CD4-positive, alpha-beta T cell treated with Interleukin-10 for 1 hour (primary cell): ENCODE measurements around the gene TRIM32.

Experiments used
- DNase-seq: peaks from one replicate; pipeline ENCODE4 v3.0.0-alpha.2; 2020

The TRIM32 gene

GRCh38 chr9:116706310-116707290, 19.5 kb downstream of the TRIM32 start:
- DNase-seq = no peak

DNA sequence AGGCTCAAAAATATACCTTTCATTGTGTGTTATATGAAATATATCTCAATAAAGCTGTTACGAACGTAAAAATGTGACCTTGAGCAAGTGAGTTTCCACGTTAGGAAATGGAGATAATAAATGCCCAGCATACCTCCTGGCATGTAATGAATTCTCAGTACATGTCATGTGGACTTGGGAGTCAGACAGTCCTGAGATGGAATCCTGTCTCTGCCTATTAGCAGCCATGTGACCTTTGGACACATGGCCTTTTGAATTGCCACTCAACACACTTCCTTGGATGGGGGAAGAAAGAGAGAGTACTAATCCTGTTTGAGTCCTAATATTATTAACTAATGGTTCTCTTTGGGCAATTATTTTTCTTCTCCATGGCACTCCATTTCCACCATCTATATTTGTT, 25.7 kb downstream of the TRIM32 start:
- no peak for DNase-seq

DNA sequence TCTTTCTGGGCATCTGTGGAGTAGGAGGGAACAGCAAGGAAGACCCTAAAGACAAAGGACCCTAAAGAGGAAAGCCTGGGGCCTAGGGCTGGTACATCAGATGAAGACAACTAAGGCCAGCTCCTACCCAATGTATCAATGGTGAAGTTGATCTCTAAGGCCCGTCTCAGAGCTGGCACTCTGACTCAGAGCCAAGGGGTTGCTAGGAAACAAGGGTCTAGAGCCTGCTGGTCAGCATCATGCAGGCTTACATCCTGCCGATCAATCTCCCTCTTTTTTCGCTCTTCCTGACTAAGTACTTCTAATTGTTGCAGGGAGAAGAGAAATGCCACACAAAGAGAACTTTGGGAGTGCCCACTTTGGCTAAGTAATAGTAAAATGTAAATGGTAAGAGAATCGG, 26.2 kb downstream of the TRIM32 start:
- DNase-seq = no peak

- DNase-seq = no peak
These were observed 28.6 kb downstream of the TRIM32 start for GRCh38 chr9:116715751-116716150.

GRCh38 chr9:116716438-116716837, 29.3 kb downstream of the TRIM32 start:
- DNase-seq = no peak

DNA sequence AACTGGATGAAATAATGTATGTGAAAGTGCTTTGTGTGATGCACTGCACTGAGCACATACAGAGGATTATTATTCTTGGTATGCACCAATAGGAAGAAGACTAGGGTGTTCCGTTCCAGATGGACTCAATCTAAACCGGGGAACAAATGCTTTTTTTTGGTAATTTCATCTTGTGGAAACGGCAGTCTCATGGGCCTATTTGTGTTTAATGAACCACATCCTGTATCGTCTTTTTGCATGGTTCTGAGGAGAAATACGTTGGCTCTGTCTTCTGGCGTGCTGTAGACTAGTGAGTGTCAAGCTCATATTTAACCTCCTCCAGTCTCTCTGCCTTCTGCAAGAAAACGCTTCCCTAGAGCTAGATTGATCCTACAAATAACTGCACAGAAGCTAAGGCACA, 30.0 kb downstream of the TRIM32 start:
- DNase-seq = no peak

GRCh38 chr9:116718111-116718510, 31.0 kb downstream of the TRIM32 start:
- DNase-seq = no peak

DNA sequence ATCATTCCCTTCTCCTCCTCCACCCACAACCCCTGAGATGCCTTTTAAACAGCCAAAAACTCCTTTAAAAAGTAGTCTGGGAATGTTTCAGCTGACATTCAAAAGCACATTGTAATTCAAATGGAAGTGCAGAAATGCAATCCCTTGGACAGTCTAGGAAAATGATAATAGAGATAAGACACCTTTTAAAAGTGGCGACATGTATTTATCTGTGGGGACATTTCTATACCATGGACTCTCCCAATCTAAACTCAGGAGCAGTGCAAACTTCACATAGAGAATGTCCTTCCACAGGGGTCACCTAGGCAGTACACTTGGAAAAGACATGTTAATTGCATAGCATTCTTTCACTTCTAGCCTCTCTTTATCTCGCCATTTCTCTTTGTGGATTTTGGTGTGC, 33.0 kb downstream of the TRIM32 start:
- no peak for DNase-seq

DNA sequence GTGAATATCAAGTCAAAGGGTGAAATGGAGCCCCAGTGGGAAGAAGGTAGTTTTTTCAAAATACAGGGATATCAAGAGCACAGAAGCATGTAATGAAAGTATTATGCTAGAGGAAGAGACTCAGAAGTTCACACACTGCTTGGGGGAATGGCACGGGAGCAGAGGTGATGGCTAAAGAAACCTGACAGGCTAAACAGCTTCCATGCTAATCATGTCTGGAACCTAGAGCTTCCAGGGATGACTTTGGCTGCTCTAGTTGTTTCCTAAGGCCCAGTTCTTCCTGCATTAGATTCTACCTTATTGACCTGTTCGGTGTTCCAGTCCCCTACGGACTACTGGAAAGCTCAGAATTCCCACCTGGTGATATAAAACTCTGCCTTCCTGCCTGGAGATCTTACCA, 34.3 kb downstream of the TRIM32 start:
- no peak for DNase-seq

GRCh38 chr9:116721944-116722343, 34.8 kb downstream of the TRIM32 start:
- DNase-seq = no peak

- DNase-seq = no peak
These were observed 37.0 kb downstream of the TRIM32 start for GRCh38 chr9:116724123-116724522.

- DNase-seq = no peak
These were observed 39.5 kb downstream of the TRIM32 start for GRCh38 chr9:116726602-116727001.

DNA sequence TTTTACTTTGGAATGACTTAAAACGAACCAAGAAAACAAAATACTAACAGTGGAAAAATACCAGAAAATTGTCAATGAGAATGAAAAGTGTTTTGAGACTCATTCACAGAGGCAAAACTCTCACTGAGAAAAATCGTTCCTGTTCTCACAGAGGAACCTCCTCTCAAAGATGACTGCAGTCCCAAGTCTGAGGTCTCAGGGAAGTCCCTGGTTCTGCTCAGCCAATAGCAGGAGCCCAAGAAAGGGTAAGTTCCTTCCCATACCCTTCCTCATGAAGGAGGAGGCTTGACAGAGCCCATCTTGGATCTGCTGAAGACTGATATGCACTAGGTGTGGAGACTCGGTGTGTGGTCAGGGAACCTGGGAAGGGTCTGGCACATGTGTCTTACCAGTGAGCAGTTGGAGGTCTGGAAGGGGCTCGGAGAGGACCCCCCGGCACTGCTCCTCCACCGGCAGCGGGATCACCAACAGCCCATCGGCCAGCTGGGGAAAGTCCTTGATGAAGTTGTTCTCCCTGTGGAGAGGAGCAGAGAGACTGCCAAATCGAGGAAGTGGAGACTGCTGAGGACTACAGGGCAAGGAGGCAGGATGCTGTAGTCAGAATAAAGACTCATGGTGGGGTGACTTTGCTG, 46.0 kb downstream of the TRIM32 start:
- no peak for DNase-seq

DNA sequence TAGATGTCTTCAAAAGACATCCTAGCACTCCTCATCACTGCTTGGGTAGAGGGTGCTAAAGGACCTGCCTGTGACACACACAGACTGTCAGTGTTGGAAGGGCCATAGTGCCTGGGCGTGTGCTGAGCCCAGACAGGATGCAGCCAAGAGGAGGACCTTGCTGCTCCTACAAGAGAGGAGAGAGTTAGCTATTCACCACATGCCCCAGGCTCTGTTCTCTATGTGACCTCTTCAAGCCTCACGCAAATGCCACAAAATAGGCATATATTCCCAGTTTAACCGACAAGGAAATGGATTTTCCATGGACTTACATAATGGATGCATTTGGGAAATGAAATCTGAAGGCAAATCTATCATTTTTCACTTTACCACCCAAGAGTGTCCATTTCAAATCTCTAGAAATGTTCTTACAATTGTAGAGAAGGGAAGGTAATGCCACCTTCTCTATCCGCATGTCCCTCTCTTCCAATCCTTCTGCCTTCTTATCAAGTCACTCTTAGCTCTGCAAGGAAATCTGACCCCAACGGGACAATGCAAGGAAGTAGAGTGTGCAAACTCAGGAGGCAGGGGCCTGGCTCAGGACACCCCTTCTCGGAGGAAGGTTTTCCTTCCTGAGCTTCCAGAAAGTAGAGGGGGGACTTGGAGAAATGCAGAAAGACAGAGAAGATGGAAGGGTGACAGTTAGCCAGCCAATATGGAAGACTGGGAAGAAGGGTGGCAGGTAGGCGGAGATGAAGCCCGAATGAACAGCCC, 49.5 kb downstream of the TRIM32 start:
- no peak for DNase-seq

DNA sequence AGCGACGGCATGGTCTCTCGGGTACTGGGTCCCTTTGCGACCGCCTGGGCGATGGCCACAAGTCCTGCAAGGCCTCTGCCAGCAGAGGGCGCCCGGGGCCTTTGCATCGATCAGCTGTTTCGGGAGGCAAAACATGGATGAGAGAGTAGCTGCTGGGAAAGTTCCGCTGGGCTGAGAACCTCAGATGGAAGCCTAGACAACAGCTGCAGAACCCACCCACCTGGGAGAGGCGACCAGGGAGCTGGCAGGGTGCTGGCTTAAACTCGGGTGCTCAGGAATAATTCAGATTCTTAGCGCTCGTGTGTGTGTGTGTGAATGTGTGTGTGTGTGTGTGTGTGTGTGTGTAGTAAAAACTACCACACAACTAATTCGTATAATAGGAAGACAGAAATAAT, 50.0 kb downstream of the TRIM32 start:
- DNase-seq = peak; percentile 39

DNA sequence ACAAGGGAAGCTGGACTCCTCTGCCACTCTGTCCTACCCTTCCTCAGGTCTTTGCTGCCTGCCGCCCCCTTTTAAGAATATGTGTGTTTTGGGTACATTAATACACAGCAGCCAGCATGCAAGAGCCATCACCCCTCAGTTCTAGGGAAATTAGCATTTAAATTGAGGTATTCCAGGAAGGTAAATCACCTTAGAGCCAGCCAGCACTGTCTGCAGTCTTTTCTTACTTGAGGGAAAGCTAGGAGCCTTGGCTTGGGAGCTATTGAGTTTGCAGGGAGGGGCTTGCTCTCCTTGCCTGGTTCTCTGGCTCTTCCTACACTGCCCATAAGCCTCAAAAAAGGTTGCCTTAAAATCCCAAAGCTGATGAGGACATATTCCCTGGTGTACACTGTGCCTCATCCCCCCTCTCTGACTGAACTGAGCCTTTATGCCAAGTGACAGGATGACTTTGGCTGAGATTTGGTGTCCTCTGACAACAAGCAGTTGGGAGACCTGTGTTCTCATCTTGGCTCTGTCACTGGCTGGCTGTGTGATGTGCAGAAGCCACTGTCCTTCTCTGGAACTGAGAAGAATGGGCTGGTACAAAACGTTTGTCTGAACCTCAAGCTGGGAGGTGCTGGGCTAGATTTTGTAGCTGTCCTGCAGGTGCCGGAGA, 54.1 kb downstream of the TRIM32 start:
- DNase-seq = no peak

- no peak for DNase-seq
These were observed 54.6 kb downstream of the TRIM32 start for GRCh38 chr9:116741742-116742141.

DNA sequence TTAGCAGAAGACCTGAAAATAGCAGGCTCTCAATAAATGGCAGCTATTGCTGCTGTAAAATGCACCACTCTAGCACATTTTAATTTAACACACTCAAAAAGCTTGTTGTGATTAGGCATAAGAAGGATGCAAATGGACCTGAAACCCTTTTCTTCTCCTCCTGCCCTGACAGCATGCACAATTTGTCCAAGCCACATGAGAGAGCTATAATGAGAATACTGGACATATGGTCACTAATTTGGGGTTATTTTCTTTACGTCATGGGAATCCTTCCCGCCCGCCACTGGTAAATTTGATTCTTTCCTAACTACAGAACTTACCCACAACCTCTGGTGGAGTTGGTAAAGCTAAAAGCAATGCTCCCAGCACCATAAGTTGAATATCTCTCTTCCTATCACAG, 62.1 kb downstream of the TRIM32 start:
- no peak for DNase-seq

GRCh38 chr9:116749772-116750171, 62.7 kb downstream of the TRIM32 start:
- DNase-seq = no peak

DNA sequence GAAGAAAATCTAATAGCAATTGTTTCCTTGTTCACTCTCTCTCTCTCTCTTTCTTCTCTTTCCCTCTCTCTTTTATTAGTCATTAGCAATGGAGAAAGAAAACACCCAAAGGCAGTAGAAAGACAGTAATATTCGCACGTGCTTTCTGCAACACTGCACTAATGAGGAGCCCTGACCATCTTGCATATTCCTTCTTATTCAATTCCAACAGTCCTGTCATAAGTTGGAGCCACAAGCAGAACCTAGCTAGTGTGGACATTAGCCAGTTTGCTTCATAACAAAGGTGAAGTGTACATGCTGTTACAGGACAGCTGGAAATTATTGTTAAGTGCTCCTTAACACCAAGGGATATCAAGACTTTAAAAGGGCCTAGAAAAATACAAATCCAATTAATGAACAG, 63.4 kb downstream of the TRIM32 start:
- DNase-seq = no peak
